SK-N-SH treated with all-trans-retinoic acid at 6 μM for 48 hours (cell line): ENCODE data around the gene LMO7.
"Not testable (repeated sequence)": the region's sequence is repeated elsewhere in the genome, so short reads cannot be mapped to it uniquely, and the experiment has no call there.

Source experiments
- ATAC-seq: fragments of 200-7000 bp; cut with Tn5 transposase; 3 replicates; pipeline ENCODE4 v1.9.1; 2020; ENCODE audit warnings: mild to moderate bottlenecking, moderate library complexity
- ARNTL ChIP-seq: fragments of 450-650 bp; formaldehyde crosslinking; IDR thresholded peaks from 2 replicates; pipeline ENCODE4 v1.5.0; 2020; ENCODE audit warnings: low read depth, mild to moderate bottlenecking, moderate library complexity, borderline replicate concordance
- BACH2 ChIP-seq: fragments of 250-450 bp; sonication (Bioruptor Pico); IDR thresholded peaks from 2 replicates; pipeline ENCODE4 v1.9.0; 2021; ENCODE audit warnings: mild to moderate bottlenecking, borderline replicate concordance
- CSDC2 ChIP-seq: fragments of 250-450 bp; sonication (Bioruptor Pico); IDR thresholded peaks from 2 replicates; pipeline ENCODE4 v1.5.0; 2020; ENCODE audit warnings: mild to moderate bottlenecking, moderate library complexity
- CSRNP3 ChIP-seq: fragments of 250-450 bp; sonication (Bioruptor Pico); IDR thresholded peaks from 2 replicates; pipeline ENCODE4 v1.5.1; 2021; ENCODE audit warnings: mild to moderate bottlenecking, moderate library complexity
- ESRRG ChIP-seq: fragments of 250-450 bp; sonication (Bioruptor Pico); IDR thresholded peaks from 2 replicates; pipeline ENCODE4 v1.6.1; 2021; ENCODE audit warnings: mild to moderate bottlenecking
- GLIS3 ChIP-seq: fragments of 250-450 bp; sonication (Bioruptor Pico); IDR thresholded peaks from 2 replicates; pipeline ENCODE4 v1.5.0; 2020; ENCODE audit warnings: mild to moderate bottlenecking, moderate library complexity
- ISL1 ChIP-seq: fragments of 250-450 bp; sonication (Bioruptor Pico); IDR thresholded peaks from 2 replicates; pipeline ENCODE4 v2.1.2; 2022; ENCODE audit warnings: mild to moderate bottlenecking, moderate library complexity
- OSR1 ChIP-seq: fragments of 250-450 bp; sonication (Bioruptor Pico); IDR thresholded peaks from 2 replicates; pipeline ENCODE4 v1.8.0; 2022; ENCODE audit warnings: moderate library complexity, mild to moderate bottlenecking, inconsistent platforms
- PATZ1 ChIP-seq: fragments of 250-450 bp; sonication (Bioruptor Pico); IDR thresholded peaks from 2 replicates; pipeline ENCODE4 v1.8.0; 2020; ENCODE audit warnings: mild to moderate bottlenecking, moderate library complexity, borderline replicate concordance
- PPARA ChIP-seq: fragments of 250-450 bp; sonication (Bioruptor Pico); IDR thresholded peaks from 2 replicates; pipeline ENCODE4 v1.5.0; 2020; ENCODE audit warnings: mild to moderate bottlenecking, borderline replicate concordance
- RARB ChIP-seq: fragments of 250-450 bp; sonication (Bioruptor Pico); IDR thresholded peaks from 2 replicates; pipeline ENCODE4 v1.8.0; 2021; ENCODE audit warnings: mild to moderate bottlenecking, moderate library complexity
- SNAI2 ChIP-seq: fragments of 250-450 bp; sonication (Bioruptor Pico); IDR thresholded peaks from 2 replicates; pipeline ENCODE4 v1.5.0; 2020; ENCODE audit warnings: mild to moderate bottlenecking, moderate library complexity
- TCF4 ChIP-seq: fragments of 250-450 bp; sonication (Bioruptor Pico); IDR thresholded peaks from 2 replicates; pipeline ENCODE4 v1.8.0; 2021; ENCODE audit warnings: mild to moderate bottlenecking, moderate library complexity, borderline replicate concordance
- TOX ChIP-seq: fragments of 250-450 bp; sonication (Bioruptor Pico); IDR thresholded peaks from 2 replicates; pipeline ENCODE4 v1.8.0; 2021; ENCODE audit warnings: mild to moderate bottlenecking, moderate library complexity, borderline replicate concordance
- ZC3H10 ChIP-seq: fragments of 250-450 bp; sonication (Bioruptor Pico); IDR thresholded peaks from 2 replicates; pipeline ENCODE4 v1.5.1; 2021; ENCODE audit warnings: mild to moderate bottlenecking, moderate library complexity
- ZFP30 ChIP-seq: fragments of 450-650 bp; formaldehyde crosslinking; IDR thresholded peaks from 2 replicates; pipeline ENCODE4 v1.5.0; 2022; ENCODE audit warnings: mild to moderate bottlenecking, moderate library complexity
- ZNF565 ChIP-seq: fragments of 450-650 bp; formaldehyde crosslinking; conservative IDR thresholded peaks from 2 replicates; pipeline ENCODE4 v1.5.0; 2020; ENCODE audit warnings: low read depth, mild to moderate bottlenecking, moderate library complexity
- ZNF70 ChIP-seq: fragments of 450-650 bp; formaldehyde crosslinking; IDR thresholded peaks from 2 replicates; pipeline ENCODE4 v1.5.0; 2020; ENCODE audit warnings: mild to moderate bottlenecking, moderate library complexity
- ZNF8 ChIP-seq: fragments of 450-650 bp; formaldehyde crosslinking; IDR thresholded peaks from 2 replicates; pipeline ENCODE4 v1.5.0; 2020; ENCODE audit warnings: mild to moderate bottlenecking, moderate library complexity
- TF ChIP-seq, protein P1 (sequence below): fragments of 250-450 bp; sonication (Bioruptor Pico); IDR thresholded peaks from 2 replicates; pipeline ENCODE4 v1.5.0; 2020; ENCODE audit warnings: mild to moderate bottlenecking, moderate library complexity
- TF ChIP-seq, protein P2 (sequence below): fragments of 250-450 bp; sonication (Bioruptor Pico); IDR thresholded peaks from 2 replicates; pipeline ENCODE4 v1.5.1; 2020; ENCODE audit warnings: low read depth, mild to moderate bottlenecking, moderate library complexity

LMO7 gene

DNA sequence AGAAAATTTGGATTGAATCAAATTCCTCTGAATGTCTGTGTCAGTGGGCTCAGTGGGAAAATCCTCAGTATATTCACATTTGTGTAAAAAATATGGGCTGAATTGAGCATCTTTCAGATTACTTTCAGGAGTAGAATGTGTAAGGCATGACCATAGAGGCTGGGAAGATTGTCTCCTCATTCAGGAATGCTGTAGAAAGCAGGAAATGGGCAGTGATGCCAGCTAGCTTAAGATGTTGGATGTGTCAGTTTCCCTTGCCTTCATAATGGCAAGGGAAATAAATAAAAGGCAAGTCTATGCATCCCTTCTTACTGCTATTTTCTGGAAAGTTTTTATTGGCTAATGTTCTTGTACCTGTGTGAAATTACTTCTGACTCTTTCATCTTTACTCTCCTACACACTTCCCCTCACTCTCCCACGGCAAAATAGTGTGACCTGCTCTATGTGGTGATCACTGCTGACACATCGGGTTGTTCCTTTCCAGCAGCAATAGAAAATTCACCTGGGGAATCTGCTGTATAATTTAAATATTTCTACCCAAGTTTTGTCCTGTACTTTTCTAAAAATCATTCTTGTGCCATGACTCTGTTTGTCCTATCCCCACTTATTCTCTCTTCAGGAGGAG, 103.2 kb downstream of the LMO7 start:
- TF ChIP-seq OSR1 (CRISPR knock-in tag) (no peak), ESRRG (CRISPR knock-in tag) (no peak)
- peak; percentile 76 for ATAC-seq

- no peak for ATAC-seq
- TF ChIP-seq ZNF8 (CRISPR knock-in tag) = no peak
- TF ChIP-seq PPARA (CRISPR knock-in tag) = no peak
- no peak for TF ChIP-seq RARB (CRISPR knock-in tag)
- TF ChIP-seq, protein P1, sequence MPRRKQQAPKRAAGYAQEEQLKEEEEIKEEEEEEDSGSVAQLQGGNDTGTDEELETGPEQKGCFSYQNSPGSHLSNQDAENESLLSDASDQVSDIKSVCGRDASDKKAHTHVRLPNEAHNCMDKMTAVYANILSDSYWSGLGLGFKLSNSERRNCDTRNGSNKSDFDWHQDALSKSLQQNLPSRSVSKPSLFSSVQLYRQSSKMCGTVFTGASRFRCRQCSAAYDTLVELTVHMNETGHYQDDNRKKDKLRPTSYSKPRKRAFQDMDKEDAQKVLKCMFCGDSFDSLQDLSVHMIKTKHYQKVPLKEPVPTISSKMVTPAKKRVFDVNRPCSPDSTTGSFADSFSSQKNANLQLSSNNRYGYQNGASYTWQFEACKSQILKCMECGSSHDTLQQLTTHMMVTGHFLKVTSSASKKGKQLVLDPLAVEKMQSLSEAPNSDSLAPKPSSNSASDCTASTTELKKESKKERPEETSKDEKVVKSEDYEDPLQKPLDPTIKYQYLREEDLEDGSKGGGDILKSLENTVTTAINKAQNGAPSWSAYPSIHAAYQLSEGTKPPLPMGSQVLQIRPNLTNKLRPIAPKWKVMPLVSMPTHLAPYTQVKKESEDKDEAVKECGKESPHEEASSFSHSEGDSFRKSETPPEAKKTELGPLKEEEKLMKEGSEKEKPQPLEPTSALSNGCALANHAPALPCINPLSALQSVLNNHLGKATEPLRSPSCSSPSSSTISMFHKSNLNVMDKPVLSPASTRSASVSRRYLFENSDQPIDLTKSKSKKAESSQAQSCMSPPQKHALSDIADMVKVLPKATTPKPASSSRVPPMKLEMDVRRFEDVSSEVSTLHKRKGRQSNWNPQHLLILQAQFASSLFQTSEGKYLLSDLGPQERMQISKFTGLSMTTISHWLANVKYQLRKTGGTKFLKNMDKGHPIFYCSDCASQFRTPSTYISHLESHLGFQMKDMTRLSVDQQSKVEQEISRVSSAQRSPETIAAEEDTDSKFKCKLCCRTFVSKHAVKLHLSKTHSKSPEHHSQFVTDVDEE (CRISPR knock-in tag) = no peak
- TF ChIP-seq ZFP30 = no peak
- TF ChIP-seq ZNF70 (CRISPR knock-in tag) = no peak
- no peak for TF ChIP-seq SNAI2
- TF ChIP-seq CSDC2 (CRISPR knock-in tag) = no peak
- TF ChIP-seq ESRRG (CRISPR knock-in tag) = no peak
- TF ChIP-seq TCF4 (CRISPR knock-in tag) = no peak
- no peak for TF ChIP-seq ZNF565 (CRISPR knock-in tag)
- TF ChIP-seq ZC3H10 (CRISPR knock-in tag) = no peak
- TF ChIP-seq, protein P2, sequence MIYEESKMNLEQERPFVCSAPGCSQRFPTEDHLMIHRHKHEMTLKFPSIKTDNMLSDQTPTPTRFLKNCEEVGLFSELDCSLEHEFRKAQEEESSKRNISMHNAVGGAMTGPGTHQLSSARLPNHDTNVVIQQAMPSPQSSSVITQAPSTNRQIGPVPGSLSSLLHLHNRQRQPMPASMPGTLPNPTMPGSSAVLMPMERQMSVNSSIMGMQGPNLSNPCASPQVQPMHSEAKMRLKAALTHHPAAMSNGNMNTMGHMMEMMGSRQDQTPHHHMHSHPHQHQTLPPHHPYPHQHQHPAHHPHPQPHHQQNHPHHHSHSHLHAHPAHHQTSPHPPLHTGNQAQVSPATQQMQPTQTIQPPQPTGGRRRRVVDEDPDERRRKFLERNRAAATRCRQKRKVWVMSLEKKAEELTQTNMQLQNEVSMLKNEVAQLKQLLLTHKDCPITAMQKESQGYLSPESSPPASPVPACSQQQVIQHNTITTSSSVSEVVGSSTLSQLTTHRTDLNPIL (CRISPR knock-in tag) = no peak
- no peak for TF ChIP-seq BACH2 (CRISPR knock-in tag)
- no peak for TF ChIP-seq ARNTL (CRISPR knock-in tag)
- no peak for TF ChIP-seq TOX (CRISPR knock-in tag)
- no peak for TF ChIP-seq ISL1 (CRISPR knock-in tag)
- TF ChIP-seq GLIS3 (CRISPR knock-in tag) = no peak
- TF ChIP-seq CSRNP3 (CRISPR knock-in tag) = no peak
- no peak for TF ChIP-seq PATZ1
Observed at GRCh38 chr13:75740031-75740430, 103.9 kb downstream of the LMO7 start.

- not testable (repeated sequence) for ATAC-seq
Observed at GRCh38 chr13:75743072-75743471, 106.9 kb downstream of the LMO7 start.

DNA sequence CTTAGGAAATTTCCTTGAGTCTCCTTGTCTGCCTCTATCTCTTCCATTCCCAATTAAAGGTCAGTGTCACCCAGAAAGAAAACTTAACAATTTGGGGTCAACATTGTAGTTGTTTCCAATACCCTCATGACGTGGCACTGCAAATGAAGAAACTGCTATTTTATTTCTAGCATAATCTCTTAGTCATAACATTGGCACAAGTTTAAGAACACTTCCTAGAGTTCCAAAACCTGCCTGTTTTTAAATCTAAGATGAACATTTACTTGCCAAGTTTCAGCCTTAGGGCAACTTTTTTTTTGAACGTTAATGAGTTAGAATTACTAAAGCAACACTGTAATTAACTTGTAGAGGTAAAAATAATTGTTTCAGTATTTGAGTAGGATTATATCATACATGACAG, 108.0 kb downstream of the LMO7 start:
- no peak for ATAC-seq
- TF ChIP-seq PATZ1 (no peak), TOX (CRISPR knock-in tag) (no peak)
